ENCODE data around the gene FAM124B.

FAM124B gene

DNA sequence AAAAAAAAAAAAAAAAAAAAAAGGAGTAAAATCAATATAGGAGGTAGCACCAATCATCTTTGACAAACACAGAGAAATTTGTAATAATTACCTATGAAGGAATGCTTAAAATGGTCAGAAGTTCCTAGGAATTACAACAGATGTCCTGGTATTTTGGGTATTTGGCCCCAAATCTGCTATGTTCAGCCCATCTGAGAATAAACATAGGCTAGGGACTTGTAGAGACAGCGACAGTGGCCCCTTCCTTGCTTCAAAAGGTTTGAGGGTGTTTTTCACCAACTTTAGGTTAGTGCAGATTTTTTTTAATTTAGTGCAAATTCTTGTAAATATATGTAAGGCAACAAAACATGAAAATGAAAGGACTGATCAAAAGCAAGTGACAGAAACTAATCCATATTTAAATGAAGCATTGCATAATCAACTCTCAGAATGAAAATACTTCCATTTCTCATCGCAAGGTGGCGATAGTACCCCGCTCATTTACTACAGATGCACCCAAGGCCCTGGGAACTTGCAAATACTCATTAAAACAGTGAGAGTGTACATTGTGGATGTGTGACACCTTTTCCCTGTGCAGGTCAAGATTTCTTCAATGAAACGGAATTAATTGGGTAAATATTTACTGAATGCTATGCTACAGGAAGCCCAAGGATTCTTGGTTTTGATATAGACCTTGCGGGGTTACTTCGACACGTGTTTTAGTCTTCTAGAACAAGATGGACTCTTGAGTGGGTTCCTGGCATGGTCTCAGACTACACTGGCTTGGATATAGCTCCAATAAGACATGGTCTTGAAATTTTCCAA, 44.6 kb downstream of the FAM124B start:
- TF ChIP-seq, protein P1, sequence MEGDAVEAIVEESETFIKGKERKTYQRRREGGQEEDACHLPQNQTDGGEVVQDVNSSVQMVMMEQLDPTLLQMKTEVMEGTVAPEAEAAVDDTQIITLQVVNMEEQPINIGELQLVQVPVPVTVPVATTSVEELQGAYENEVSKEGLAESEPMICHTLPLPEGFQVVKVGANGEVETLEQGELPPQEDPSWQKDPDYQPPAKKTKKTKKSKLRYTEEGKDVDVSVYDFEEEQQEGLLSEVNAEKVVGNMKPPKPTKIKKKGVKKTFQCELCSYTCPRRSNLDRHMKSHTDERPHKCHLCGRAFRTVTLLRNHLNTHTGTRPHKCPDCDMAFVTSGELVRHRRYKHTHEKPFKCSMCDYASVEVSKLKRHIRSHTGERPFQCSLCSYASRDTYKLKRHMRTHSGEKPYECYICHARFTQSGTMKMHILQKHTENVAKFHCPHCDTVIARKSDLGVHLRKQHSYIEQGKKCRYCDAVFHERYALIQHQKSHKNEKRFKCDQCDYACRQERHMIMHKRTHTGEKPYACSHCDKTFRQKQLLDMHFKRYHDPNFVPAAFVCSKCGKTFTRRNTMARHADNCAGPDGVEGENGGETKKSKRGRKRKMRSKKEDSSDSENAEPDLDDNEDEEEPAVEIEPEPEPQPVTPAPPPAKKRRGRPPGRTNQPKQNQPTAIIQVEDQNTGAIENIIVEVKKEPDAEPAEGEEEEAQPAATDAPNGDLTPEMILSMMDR (conservative IDR thresholded peaks at IDR 0.05; ENCODE audit: low read depth, low read length): peak; percentile 70
- DNase-seq (ENCODE audit: low read depth): peak; percentile 17
- H3K4me3 ChIP-seq (ENCODE audit: low read length): no peak overlapping the region

DNA sequence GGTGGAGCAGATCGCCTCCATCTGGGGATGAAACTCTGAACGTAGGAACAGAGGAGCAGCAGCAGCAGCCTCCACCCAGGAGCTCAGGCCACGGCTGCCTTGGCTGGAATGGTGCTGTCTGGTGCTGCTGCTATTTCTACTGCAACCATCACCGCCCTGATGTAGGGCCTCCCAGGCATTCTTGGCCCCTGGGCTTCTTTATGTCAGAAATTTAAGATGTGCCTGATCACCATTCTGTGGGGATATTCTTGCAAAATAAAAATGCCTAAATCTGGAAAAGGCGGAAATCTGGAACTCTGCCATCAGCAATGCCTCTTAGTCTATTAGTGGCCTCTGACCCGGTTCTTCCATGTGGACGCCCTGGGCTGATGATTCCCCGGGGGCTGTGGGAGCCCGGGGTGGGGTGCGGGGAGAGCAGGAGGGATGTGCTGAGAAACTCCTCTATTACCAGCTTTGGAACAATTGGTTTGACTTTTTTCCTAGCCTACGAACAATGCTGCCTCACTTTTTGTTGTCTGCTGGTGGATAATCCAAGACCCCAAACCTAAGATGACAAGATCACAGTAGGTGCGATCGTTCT, 47.2 kb downstream of the FAM124B start:
- DNase-seq (ENCODE audit: low read depth): no peak
- H3K4me3 ChIP-seq (ENCODE audit: low read length): no peak overlapping the region
- TF ChIP-seq, protein P1 (conservative IDR thresholded peaks at IDR 0.05; ENCODE audit: low read depth, low read length): no peak

DNA sequence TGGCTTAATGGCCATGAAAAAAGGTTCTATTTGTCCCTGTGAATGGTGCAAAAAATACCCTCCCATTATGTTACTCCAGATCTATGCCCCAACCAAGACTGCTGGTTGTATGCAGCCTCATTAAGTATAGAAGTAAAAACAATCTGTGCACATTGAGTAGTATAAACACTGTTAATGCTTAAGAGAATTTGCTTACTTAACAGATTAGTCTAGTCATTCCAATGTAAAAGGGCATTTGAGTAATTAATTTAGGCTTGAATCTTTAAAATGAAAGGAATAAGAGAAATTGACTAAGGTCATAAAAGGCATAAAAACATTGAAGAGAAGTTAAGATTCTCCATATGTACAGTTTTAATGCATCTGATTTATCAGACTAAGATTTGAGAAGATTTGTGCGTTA, 51.2 kb downstream of the FAM124B start:
- DNase-seq (ENCODE audit: low read depth): peak; percentile 39
- H3K4me3 ChIP-seq (ENCODE audit: low read length): no peak overlapping the region
- TF ChIP-seq, protein P1 (conservative IDR thresholded peaks at IDR 0.05; ENCODE audit: low read depth, low read length): no peak

DNA sequence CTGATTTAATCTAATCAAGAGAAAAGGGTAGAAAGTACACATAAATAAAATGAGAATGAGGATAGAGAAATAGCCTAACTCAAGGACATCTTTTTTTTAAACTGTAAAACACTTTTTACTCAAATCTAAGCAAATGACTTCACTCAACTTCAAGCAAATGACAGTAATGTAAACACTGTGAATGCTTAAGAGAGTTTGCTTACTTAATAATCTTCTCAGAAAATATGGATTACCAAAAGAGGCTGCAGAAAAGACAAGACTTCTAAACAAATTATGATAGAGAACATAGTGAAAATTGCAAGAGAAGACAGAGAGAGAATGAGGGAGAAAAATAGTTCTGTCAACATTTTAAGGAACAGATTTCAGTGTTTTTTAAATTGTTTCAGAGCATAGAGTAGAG, 52.5 kb downstream of the FAM124B start:
- DNase-seq (ENCODE audit: low read depth): no peak
- no peak overlapping the region for H3K4me3 ChIP-seq (ENCODE audit: low read length)
- TF ChIP-seq, protein P1 (conservative IDR thresholded peaks at IDR 0.05; ENCODE audit: low read depth, low read length): no peak

DNA sequence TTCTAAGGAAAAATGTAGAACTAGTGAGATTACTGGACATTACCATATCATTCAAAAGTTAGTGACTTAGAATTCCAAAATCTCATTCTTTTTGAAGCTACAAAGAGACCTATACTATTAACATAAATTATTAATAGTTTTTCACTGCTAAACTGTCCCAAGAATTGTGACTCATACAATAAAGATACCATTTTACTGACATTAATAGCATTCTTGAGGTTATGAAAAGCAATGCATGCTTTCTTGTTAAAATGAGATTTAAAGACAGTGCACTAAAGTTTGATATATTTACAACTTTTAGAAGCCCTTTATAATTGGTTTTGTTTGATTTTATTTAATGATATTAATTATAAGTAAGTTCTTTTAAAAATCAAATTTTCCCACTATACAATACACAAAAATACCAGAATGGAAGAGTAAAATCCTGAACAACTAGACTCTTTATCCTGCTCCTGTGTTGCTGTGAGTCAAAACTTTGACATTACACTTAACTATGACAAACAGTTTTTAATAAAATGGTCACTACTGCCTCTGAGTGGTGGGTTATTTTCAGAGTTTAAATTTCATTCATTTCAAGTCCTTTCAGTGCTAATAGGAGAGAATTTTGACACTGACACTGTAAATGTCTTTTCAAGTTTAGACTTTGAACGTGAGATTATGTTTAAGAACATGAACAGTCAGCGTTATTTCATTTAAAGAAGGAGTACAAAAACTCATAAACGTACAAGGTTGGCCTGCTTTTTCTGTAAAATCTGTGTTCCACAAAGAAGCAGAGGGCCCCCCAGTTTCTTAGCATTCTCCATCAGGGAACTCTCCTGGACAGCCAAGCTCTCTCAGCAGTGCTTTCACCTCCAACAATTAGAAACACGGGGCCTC, 54.5 kb downstream of the FAM124B start:
- no peak for DNase-seq (ENCODE audit: low read depth)
- TF ChIP-seq, protein P1 (conservative IDR thresholded peaks at IDR 0.05; ENCODE audit: low read depth, low read length): no peak
- H3K4me3 ChIP-seq (ENCODE audit: low read length): no peak overlapping the region

DNA sequence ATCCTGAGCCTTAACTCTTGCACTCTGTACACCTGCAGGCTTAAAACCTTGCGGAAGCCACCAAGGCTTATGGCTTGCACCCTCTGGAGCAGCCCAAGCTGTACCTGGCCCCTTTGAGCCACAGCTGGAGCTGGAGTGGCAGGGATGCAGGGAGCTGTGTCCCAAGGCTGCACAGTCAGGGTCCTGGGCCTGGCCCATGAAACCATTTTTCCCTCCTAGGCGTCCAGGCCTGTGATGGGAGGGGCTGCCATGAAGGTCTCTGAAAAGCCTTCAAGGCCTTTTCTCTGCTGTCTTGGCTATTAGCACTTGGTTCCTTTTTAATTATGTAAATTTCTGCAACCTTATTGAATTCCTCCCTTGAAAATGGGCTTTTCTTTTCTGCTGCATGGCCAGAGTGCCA, 56.4 kb downstream of the FAM124B start:
- no peak overlapping the region for H3K4me3 ChIP-seq (ENCODE audit: low read length)
- no peak for DNase-seq (ENCODE audit: low read depth)
- TF ChIP-seq, protein P1 (conservative IDR thresholded peaks at IDR 0.05; ENCODE audit: low read depth, low read length): no peak
